DMS153 treated with DMSO at 0.1 percent for 48 hours (cell line): ENCODE data around the gene DCAF5.
"Not testable (repeated sequence)": the region's sequence is repeated elsewhere in the genome, so short reads cannot be mapped to it uniquely, and the experiment has no call there.

ENCODE experiments used
- DNase-seq: peaks from one replicate; lab custom pipeline; 2025; ENCODE audit not compliant: unreplicated experiment; lab: John Stamatoyannopoulos, UW

Gene DCAF5

GRCh38 chr14:69097974-69098373 is 54.9 kb downstream of the DCAF5 start:
- DNase-seq, result no peak

- DNase-seq, result no peak
Observed at GRCh38 chr14:69096781-69097475, 56.0 kb downstream of the DCAF5 start.

DNA sequence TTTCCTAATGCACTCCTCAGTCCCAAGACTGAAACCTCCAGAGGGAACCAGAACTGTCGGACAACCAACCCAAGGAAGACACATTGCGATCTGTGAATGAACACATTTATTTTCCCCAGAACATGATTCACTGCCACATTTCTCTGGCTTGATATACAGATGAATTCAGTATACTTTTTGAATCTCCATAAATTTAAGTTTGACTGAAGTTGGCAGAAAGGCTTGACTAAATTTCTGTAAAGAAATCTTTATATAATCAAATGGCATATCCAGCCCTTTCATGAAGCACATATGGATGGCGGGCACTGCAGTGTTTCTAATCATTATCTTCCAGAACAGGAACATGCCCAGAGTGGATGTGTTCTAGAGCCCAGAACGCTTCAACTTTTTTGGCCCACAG is 56.7 kb downstream of the DCAF5 start:
- DNase-seq, result no peak

- DNase-seq, result no peak
Observed at GRCh38 chr14:69094481-69094880, 58.4 kb downstream of the DCAF5 start.

- no peak for DNase-seq
Observed at GRCh38 chr14:69093631-69094421, 59.1 kb downstream of the DCAF5 start.

DNA sequence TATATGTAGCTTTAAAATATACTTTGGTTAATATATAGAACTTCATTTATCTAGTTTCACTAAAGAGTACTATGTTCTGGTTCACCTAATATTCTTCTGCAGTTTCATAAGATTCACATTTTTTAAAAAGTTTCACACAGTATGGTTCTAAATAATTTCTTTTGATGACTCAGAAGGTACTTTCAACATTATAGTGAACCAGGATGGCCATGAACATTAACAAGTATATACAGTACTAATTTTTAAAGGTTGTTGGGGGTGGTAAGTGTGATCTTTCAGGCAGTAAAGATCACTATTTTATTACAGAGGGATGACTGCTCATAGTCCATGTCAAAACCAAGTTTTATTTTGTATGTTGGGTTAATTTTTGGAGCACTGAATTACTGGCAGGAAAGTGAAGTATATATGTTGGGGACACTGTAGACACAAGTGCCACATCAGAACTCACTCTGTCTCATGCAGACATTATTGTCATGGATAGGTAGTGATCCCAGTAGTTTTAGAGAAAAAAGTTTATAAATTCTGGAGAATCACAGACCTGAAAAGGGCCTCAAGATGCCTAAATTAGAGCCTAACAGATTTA is 60.0 kb downstream of the DCAF5 start:
- no peak for DNase-seq

DNA sequence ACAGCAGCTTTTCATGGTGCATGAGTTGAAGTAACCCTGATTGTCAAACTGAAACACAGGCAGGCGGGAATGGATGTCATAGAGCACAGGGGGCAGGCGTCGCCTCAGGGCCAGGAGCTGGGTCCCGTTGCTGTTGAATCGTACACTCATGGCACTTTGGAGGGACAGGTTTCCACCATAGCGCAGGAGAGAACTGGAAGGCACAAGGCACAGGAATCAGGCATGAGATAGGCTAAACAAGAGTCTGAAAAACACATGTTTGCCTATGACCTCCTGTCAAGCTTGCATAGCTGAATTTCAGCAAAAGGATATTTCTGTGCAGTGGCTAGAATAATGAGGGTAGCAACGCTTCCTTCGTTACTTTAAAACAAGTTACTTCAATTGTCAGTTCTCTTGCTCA is 61.2 kb downstream of the DCAF5 start:
- no peak for DNase-seq

GRCh38 chr14:69091006-69091405 is 61.9 kb downstream of the DCAF5 start:
- no peak for DNase-seq

- peak; percentile 27 for DNase-seq
Observed at GRCh38 chr14:69090187-69090789, 62.6 kb downstream of the DCAF5 start.

DNA sequence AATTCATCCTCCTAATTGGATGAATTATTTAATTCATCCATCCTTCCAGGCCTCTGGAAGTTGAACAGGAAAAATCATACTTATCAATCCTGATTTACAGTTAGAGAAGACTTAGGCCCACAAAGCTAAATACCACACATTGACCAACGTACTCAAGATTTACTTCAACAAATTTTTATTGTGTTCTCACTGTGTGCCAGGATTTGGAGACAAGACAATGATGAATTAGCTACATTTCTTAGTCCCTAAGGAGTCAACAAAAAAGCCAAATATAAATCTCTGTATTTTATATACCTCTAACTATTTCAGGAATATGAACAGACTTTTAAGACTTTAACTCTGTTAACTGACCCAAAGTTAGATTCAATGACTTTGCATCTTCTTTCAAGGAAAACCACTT is 63.9 kb downstream of the DCAF5 start:
- no peak for DNase-seq

DNA sequence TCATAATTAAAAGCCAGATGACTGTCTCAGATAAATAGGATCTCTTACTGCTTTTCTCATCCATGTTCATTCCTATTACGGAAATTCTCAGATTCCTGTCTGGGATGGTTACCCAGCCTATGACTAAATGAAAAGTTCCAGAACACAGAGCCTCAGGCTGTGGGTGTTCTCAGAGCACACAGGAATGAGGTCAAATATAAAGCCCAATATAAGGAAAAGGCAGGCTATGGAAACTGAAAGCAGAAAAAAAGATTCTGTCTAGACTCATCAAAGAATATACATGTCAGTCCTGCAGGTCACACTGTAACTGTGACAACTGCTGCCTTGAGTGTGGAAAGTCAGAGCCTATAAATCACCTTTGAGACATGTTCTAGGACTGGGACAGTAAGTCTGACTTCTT is 64.3 kb downstream of the DCAF5 start:
- no peak for DNase-seq

DNA sequence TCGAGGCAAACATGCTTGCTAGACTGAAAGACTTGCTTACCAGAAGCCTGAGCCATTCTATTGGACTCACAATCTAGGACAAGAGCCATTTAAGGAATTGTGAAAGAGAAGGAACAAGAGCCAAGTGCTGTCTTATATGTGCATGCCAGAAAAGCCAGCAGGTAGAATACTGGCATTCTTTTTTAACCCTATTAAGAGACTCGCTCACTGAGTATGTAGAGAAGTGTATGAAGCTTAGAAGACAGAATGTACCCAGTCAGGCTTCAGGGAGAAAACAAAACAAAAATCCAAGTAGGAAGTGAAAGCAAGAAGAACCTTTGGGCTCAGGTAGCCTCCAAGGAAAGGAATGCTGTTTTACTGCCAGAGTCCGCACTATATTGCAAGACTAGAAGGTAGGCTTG is 65.9 kb downstream of the DCAF5 start:
- DNase-seq, result no peak

GRCh38 chr14:69086537-69086936 is 66.4 kb downstream of the DCAF5 start:
- no peak for DNase-seq

- DNase-seq, result no peak
Observed at GRCh38 chr14:69084023-69084422, 68.9 kb downstream of the DCAF5 start.

DNA sequence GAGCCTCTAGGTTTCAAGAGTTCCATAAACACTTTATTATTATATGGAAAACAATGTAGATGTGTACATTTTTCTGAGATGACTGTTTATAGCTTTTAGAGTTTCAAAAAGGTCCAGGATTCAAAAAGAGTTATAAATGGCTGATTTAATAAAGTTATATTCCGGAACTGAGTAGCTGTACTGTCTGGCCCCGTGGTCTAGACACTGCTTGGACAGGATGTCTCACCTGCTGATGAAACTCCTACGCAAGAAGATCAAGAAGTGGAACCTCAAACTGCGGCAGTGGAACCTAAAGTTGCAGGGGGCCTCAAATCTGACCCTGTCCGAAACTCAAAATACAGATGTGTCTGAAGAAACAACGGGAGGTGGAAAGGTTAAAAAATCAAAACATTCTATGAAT is 69.7 kb downstream of the DCAF5 start:
- DNase-seq, result no peak

- no peak for DNase-seq
Observed at GRCh38 chr14:69081271-69081670, 71.6 kb downstream of the DCAF5 start.

DNA sequence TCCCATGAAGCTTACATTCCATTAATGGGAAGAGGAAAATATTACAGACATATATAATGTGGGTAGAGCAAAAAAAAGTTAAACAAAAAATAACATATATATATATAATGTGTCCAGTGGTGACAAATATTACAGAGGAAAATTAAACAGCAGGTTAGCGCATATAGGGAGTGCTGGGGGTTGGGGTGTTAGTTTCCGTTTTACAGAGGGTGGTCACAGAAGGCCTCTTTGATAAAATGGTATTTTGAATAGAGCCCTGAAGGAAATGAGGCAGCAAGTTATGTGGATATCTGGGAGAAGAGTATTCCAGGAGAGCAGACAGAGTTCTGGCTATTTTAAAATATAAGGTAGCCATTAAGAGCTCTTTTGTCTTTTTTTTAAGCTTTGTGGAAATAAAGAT is 73.2 kb downstream of the DCAF5 start:
- DNase-seq, result no peak

DNA sequence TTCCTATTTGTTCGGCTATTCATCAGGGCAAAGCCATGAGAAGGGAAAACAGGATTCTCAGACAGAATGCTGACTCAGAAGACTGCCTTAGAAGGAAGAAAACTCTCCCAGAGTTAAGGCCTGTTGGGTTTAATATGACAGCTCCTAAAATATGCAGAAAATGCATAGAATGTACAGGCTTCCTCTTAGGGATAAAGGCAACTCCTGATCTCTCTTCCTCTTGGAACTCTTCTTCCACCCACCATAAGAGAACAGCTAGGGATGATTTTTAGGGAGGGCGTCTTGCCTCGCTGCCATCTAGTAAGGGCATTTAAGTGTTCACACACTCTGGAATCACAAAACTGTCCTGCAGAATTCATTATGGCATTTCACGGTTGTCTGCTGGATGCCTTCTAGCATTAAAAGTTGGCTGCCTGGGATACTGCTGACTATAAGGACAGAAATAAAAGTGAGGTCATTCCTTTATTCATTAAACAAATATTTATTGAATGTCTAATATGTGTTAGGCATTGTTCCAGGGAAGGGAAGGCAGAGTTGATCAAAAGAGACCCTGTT is 73.7 kb downstream of the DCAF5 start:
- no peak for DNase-seq

DNA sequence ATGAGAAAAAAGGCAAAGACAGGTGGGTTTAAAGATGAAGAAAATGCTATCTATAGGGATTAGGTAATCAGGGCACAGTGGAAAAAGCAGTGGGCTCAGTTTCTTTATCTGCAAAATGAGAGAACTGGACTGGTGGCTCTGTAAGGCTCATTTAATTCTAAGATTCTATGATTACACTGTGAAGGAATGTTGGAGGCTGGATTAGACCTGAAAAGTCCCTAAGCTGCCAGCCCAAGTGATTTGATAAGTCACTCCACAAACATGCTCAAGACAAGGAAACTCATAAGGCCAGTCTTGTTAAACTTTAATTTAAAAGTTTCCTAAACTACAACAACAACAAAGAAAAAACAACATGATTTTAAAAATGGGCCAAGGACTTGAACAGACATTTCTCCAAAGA is 75.1 kb downstream of the DCAF5 start:
- no peak for DNase-seq

DNA sequence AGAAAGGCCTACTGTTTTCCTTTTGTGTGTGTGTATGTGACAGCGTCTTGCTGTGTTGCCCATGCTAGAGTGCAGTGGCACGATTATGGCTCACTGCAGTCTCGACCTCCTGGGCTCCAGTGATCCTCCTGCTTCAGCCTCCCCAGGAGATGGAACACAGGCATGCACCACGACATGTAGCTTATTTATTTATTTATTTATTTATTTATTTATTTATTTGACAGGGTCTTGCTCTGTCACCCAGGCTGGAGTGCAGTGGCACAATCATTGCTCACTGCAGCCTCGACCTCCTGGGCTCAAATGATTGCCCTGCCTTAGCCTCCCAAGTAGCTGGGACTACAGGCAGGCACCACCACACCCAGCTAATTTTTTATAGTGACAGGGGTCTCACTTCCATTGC is 75.7 kb downstream of the DCAF5 start:
- DNase-seq, result not testable (repeated sequence)

GRCh38 chr14:69076341-69076740 is 76.6 kb downstream of the DCAF5 start:
- no peak for DNase-seq

GRCh38 chr14:69073915-69074314 is 79.0 kb downstream of the DCAF5 start:
- no peak for DNase-seq
